Measurements from ENCODE around the gene ITGAX. TPM values are rescaled to one million over a fixed set of nuclear protein-coding genes. Genes with fewer than 3 reads are reported as not detected.

The ITGAX gene
- total RNA-seq, 1 donor from 2014 or later, result not detected

GRCh38 chr16:31364421-31364820 lies 9.4 kb downstream of the ITGAX start:
- no peaks in the 10 kb centered on the region for H3K4me1 Mint-ChIP-seq (ENCODE audit: low read depth, unreplicated experiment)
- no peak for DNase-seq
- no peaks in the 10 kb centered on the region for H3K36me3 Mint-ChIP-seq (ENCODE audit: unreplicated experiment)
- no peak for TF ChIP-seq CTCF (IDR thresholded peaks at IDR 0.05; ENCODE audit: partially characterized antibody, unreplicated experiment)
- no peak overlapping the region for H3K4me3 Mint-ChIP-seq (ENCODE audit: unreplicated experiment)
- no peaks in the 10 kb centered on the region for H3K9me3 Mint-ChIP-seq (ENCODE audit: unreplicated experiment)
- H3K27ac Mint-ChIP-seq (ENCODE audit: unreplicated experiment), result no peak overlapping the region
- peaks cover 5% of the 10 kb centered on the region for H3K27me3 Mint-ChIP-seq (ENCODE audit: unreplicated experiment)

GRCh38 chr16:31365131-31365865 lies 10.3 kb downstream of the ITGAX start:
- no peaks in the 10 kb centered on the region for H3K9me3 Mint-ChIP-seq (ENCODE audit: unreplicated experiment)

GRCh38 chr16:31367853-31368252 lies 12.9 kb downstream of the ITGAX start:
- H3K36me3 Mint-ChIP-seq (ENCODE audit: unreplicated experiment), result no peaks in the 10 kb centered on the region
- H3K27me3 Mint-ChIP-seq (ENCODE audit: unreplicated experiment), result peaks cover 7% of the 10 kb centered on the region
- H3K4me1 Mint-ChIP-seq (ENCODE audit: low read depth, unreplicated experiment), result no peaks in the 10 kb centered on the region
- peak overlapping the region; percentile 60 for H3K27ac Mint-ChIP-seq (ENCODE audit: unreplicated experiment)
- no peak overlapping the region for H3K4me3 Mint-ChIP-seq (ENCODE audit: unreplicated experiment)
- DNase-seq, result no peak
- peaks cover 2% of the 10 kb centered on the region for H3K9me3 Mint-ChIP-seq (ENCODE audit: unreplicated experiment)
- no peak for TF ChIP-seq CTCF (IDR thresholded peaks at IDR 0.05; ENCODE audit: partially characterized antibody, unreplicated experiment)

More at GRCh38 chr16:31365131-31365865, 10.3 kb downstream of the ITGAX start:
- no peak for TF ChIP-seq CTCF (IDR thresholded peaks at IDR 0.05; ENCODE audit: partially characterized antibody, unreplicated experiment)
- Mint-ChIP-seq H3K36me3 (ENCODE audit: unreplicated experiment) (no peaks in the 10 kb centered on the region), H3K4me1 (ENCODE audit: low read depth, unreplicated experiment) (no peaks in the 10 kb centered on the region), H3K4me3 (ENCODE audit: unreplicated experiment) (no peak overlapping the region), H3K27me3 (ENCODE audit: unreplicated experiment) (peaks cover 5% of the 10 kb centered on the region), H3K27ac (ENCODE audit: unreplicated experiment) (no peak overlapping the region)
- DNase-seq, result no peak

- Mint-ChIP-seq H3K9me3 (ENCODE audit: unreplicated experiment) (peaks cover 4% of the 10 kb centered on the region), H3K4me1 (ENCODE audit: low read depth, unreplicated experiment) (no peaks in the 10 kb centered on the region), H3K27me3 (ENCODE audit: unreplicated experiment) (peaks cover 10% of the 10 kb centered on the region), H3K36me3 (ENCODE audit: unreplicated experiment) (peaks cover 4% of the 10 kb centered on the region), H3K4me3 (ENCODE audit: unreplicated experiment) (no peak overlapping the region), H3K27ac (ENCODE audit: unreplicated experiment) (no peak overlapping the region)
- no peak for TF ChIP-seq CTCF (IDR thresholded peaks at IDR 0.05; ENCODE audit: partially characterized antibody, unreplicated experiment)
- no peak for DNase-seq
Measured at GRCh38 chr16:31371008-31371407, 16.0 kb downstream of the ITGAX start.

Data from glutamatergic neuron (in vitro differentiated cells).